Loucy (cell line): ENCODE results near the gene DHRS13.

Experiments used
- H2AFZ ChIP-seq: fragments of 200-600 bp; sonication (generic); 2 replicates; pipeline ENCODE4 v1.6.0; 2016; ENCODE audit warnings: antibody characterized with exemption, mild to moderate bottlenecking, low read length, moderate library complexity
- H3F3A ChIP-seq: fragments of 200-600 bp; 2 replicates; pipeline ENCODE4 v1.6.0; 2016; ENCODE audit warnings: antibody characterized with exemption, low read depth, mild to moderate bottlenecking
- H3K27me3 ChIP-seq: fragments of 200-600 bp; sonication (generic); 2 replicates; pipeline ENCODE4 v1.6.1; 2014; ENCODE audit warnings: low read length, mild to moderate bottlenecking; ENCODE audit not compliant: insufficient read depth, poor library complexity, severe bottlenecking
- H3K36me3 ChIP-seq: fragments of 200-600 bp; sonication (generic); 2 replicates; pipeline ENCODE4 v1.6.1; 2016; ENCODE audit warnings: low read length; ENCODE audit not compliant: insufficient read depth
- H3K4me1 ChIP-seq: fragments of 200-600 bp; sonication (generic); 2 replicates; pipeline ENCODE4 v1.5.1; 2014; ENCODE audit warnings: low read length, mild to moderate bottlenecking; ENCODE audit not compliant: insufficient read depth, poor library complexity, severe bottlenecking
- H3K4me2 ChIP-seq: fragments of 200-600 bp; sonication (generic); 2 replicates; pipeline ENCODE4 v1.6.0; 2014; ENCODE audit warnings: antibody characterized with exemption, low read length, low read depth, mild to moderate bottlenecking; ENCODE audit not compliant: poor library complexity, severe bottlenecking
- H3K4me3 ChIP-seq: fragments of 200-600 bp; sonication (generic); 2 replicates; pipeline ENCODE4 v1.5.1; 2014; ENCODE audit warnings: low read length, mild to moderate bottlenecking, mixed read lengths; ENCODE audit not compliant: poor library complexity, severe bottlenecking
- H3K79me2 ChIP-seq: fragments of 200-600 bp; sonication (generic); 2 replicates; pipeline ENCODE4 v1.6.1; 2014; ENCODE audit warnings: low read length; ENCODE audit not compliant: insufficient read depth
- H3K9ac ChIP-seq: fragments of 200-600 bp; sonication (generic); 2 replicates; pipeline ENCODE4 v1.6.0; 2014; ENCODE audit warnings: mild to moderate bottlenecking, low read depth, low read length, moderate library complexity; ENCODE audit not compliant: poor library complexity, severe bottlenecking
- H3K9me2 ChIP-seq: fragments of 200-600 bp; sonication (generic); replicated peaks from 2 replicates; pipeline ENCODE4 v1.6.1; 2016; ENCODE audit warnings: low read depth, low read length, mixed read lengths
- H3K9me3 ChIP-seq: fragments of 200-600 bp; sonication (generic); 2 replicates; pipeline ENCODE4 v1.6.1; 2014; ENCODE audit warnings: mild to moderate bottlenecking, antibody characterized with exemption, low read length, low read depth; ENCODE audit not compliant: insufficient read depth
- H4K20me1 ChIP-seq: fragments of 200-600 bp; sonication (generic); 2 replicates; pipeline ENCODE4 v1.6.0; 2014; ENCODE audit warnings: antibody characterized with exemption, low read length, mild to moderate bottlenecking; ENCODE audit not compliant: insufficient read depth, poor library complexity, severe bottlenecking
- CTCF ChIP-seq: fragments of 200-600 bp; sonication (generic); conservative IDR thresholded peaks from 2 replicates; pipeline ENCODE4 v1.5.1; 2014; ENCODE audit warnings: mild to moderate bottlenecking, antibody characterized with exemption, low read length
- EZH2phosphoT487 ChIP-seq: fragments of 200-600 bp; IDR thresholded peaks from 2 replicates; pipeline ENCODE4 v1.6.1; 2018; ENCODE audit warnings: antibody characterized with exemption, mild to moderate bottlenecking, moderate library complexity, borderline replicate concordance

DHRS13 gene

GRCh38 chr17:28861393-28862203 is 41.3 kb downstream of the DHRS13 start:
- Histone ChIP-seq H3K4me2 (no peak overlapping the region), H3K4me1 (no peaks in the 10 kb centered on the region), H3K9me3 (no peaks in the 10 kb centered on the region), H2AFZ (no peak overlapping the region), H3K4me3 (no peak overlapping the region), H4K20me1 (no peaks in the 10 kb centered on the region), H3K9me2 (no peaks in the 10 kb centered on the region), H3F3A (no peaks in the 10 kb centered on the region), H3K36me3 (peaks cover 17% of the 10 kb centered on the region; the same call in 1 of the 2 replicates), H3K79me2 (no peaks in the 10 kb centered on the region), H3K27me3 (no peaks in the 10 kb centered on the region), H3K9ac (no peak overlapping the region)
- no peak for TF ChIP-seq CTCF
- TF ChIP-seq EZH2phosphoT487 = no peak

- H3K9me3 ChIP-seq = no peaks in the 10 kb centered on the region
- no peak overlapping the region for H3K4me2 ChIP-seq
- no peak overlapping the region for H3K4me3 ChIP-seq
- H3K9ac ChIP-seq = no peak overlapping the region
- peaks cover 10% of the 10 kb centered on the region for H3K79me2 ChIP-seq
- no peak overlapping the region for H2AFZ ChIP-seq
- peaks cover 3% of the 10 kb centered on the region for H3K4me1 ChIP-seq
- no peaks in the 10 kb centered on the region for H3F3A ChIP-seq
- peaks cover 1% of the 10 kb centered on the region for H4K20me1 ChIP-seq
- TF ChIP-seq EZH2phosphoT487 = no peak
- no peak for TF ChIP-seq CTCF
- H3K9me2 ChIP-seq = no peaks in the 10 kb centered on the region
- H3K27me3 ChIP-seq = no peaks in the 10 kb centered on the region
- H3K36me3 ChIP-seq = peaks cover 17% of the 10 kb centered on the region; the same call in 1 of the 2 replicates
Observed at GRCh38 chr17:28860363-28860808, 42.5 kb downstream of the DHRS13 start.

GRCh38 chr17:28858801-28859355 is 44.0 kb downstream of the DHRS13 start:
- peaks cover 4% of the 10 kb centered on the region for H4K20me1 ChIP-seq
- TF ChIP-seq CTCF = no peak
- no peak for TF ChIP-seq EZH2phosphoT487
- no peaks in the 10 kb centered on the region for H3F3A ChIP-seq
- H3K4me3 ChIP-seq = no peak overlapping the region
- no peaks in the 10 kb centered on the region for H3K9me2 ChIP-seq
- peaks cover 16% of the 10 kb centered on the region for H3K79me2 ChIP-seq
- H3K27me3 ChIP-seq = no peaks in the 10 kb centered on the region
- H2AFZ ChIP-seq = no peak overlapping the region
- H3K9ac ChIP-seq = no peak overlapping the region
- no peaks in the 10 kb centered on the region for H3K9me3 ChIP-seq
- H3K4me2 ChIP-seq = no peak overlapping the region
- peaks cover 17% of the 10 kb centered on the region; the same call in 1 of the 2 replicates for H3K36me3 ChIP-seq
- H3K4me1 ChIP-seq = peaks cover 3% of the 10 kb centered on the region
